Neural cell (in vitro differentiated cells): ENCODE data around the gene PIP5K1B.
"Not testable (repeated sequence)": the region's sequence is repeated elsewhere in the genome, so short reads cannot be mapped to it uniquely, and the experiment has no call there.

Source experiments
- CTCF ChIP-seq: fragments of 450-650 bp; IDR thresholded peaks from 2 replicates; pipeline ENCODE4 v1.5.1; 2014; ENCODE audit warnings: antibody characterized with exemption, mild to moderate bottlenecking, moderate library complexity; ENCODE audit not compliant: poor library complexity, severe bottlenecking
- EP300 ChIP-seq: fragments of 450-650 bp; conservative IDR thresholded peaks from 2 replicates; pipeline ENCODE4 v1.6.1; 2014; ENCODE audit warnings: antibody characterized with exemption, mild to moderate bottlenecking, moderate library complexity; ENCODE audit not compliant: poor library complexity, severe bottlenecking
- EZH2 ChIP-seq: fragments of 200-600, 300-800 bp; shearing (Covaris generic), sonication (generic); IDR thresholded peaks from 2 replicates; pipeline ENCODE4 v1.6.1; 2014; ENCODE audit warnings: antibody characterized with exemption, low read length, borderline replicate concordance, mild to moderate bottlenecking; ENCODE audit not compliant: insufficient read depth, poor library complexity, severe bottlenecking
- TF ChIP-seq, protein P1 (sequence below): IDR thresholded peaks from 2 replicates; pipeline ENCODE4 v1.6.1; 2012; ENCODE audit warnings: borderline replicate concordance

DNA sequence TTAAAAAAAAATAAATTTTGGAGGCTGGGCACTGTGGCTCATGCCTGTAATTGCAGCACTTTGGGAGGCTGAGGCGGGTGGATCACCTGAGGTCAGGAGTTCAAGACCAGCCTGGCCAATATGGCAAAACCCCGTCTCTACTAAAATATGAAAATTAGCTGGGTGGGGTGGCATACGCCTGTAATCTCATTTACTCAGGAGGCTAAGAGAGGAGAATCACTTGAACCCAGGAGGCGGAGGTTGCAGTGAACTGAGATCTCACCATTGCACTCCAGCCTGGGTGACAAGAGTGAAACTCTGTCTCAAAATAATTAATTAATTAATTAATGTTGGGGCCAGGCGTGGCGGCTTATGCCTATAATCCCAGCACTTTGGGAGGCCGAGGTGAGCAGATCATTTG, 281.9 kb downstream of the PIP5K1B start:
- TF ChIP-seq CTCF, EZH2, EP300: not testable (repeated sequence)
- TF ChIP-seq, protein P1, sequence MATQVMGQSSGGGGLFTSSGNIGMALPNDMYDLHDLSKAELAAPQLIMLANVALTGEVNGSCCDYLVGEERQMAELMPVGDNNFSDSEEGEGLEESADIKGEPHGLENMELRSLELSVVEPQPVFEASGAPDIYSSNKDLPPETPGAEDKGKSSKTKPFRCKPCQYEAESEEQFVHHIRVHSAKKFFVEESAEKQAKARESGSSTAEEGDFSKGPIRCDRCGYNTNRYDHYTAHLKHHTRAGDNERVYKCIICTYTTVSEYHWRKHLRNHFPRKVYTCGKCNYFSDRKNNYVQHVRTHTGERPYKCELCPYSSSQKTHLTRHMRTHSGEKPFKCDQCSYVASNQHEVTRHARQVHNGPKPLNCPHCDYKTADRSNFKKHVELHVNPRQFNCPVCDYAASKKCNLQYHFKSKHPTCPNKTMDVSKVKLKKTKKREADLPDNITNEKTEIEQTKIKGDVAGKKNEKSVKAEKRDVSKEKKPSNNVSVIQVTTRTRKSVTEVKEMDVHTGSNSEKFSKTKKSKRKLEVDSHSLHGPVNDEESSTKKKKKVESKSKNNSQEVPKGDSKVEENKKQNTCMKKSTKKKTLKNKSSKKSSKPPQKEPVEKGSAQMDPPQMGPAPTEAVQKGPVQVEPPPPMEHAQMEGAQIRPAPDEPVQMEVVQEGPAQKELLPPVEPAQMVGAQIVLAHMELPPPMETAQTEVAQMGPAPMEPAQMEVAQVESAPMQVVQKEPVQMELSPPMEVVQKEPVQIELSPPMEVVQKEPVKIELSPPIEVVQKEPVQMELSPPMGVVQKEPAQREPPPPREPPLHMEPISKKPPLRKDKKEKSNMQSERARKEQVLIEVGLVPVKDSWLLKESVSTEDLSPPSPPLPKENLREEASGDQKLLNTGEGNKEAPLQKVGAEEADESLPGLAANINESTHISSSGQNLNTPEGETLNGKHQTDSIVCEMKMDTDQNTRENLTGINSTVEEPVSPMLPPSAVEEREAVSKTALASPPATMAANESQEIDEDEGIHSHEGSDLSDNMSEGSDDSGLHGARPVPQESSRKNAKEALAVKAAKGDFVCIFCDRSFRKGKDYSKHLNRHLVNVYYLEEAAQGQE: not testable (repeated sequence)
